Sigmoid colon (tissue), 4 donors: ENCODE results near the gene MAN2A1.

Experiments used
- CTCF ChIP-seq, 4 experiments: fragments of 450-650 bp in 3 of 4; fragments of 200-600 bp in 1 of 4; IDR thresholded peaks; one replicate each; pipeline ENCODE4 v1.5.1; 2016 to 2019; ENCODE audit warnings: antibody characterized with exemption in 4 of 4, mild to moderate bottlenecking in 3 of 4, moderate library complexity in 2 of 4
- EP300 ChIP-seq, 4 donors: sonication (generic); formaldehyde crosslinking; IDR thresholded peaks; one replicate each; pipeline ENCODE4 v1.6.1; 2017; ENCODE audit warnings: antibody characterized with exemption in 4 of 4
- POLR2AphosphoS5 ChIP-seq, 4 donors: sonication (generic); formaldehyde crosslinking; IDR thresholded peaks; one replicate each; pipeline ENCODE4 v1.6.1; 2017; ENCODE audit warnings: antibody characterized with exemption in 4 of 4

GRCh38 chr5:109669991-109670706 is 19.6 kb upstream of the MAN2A1 start:
- TF ChIP-seq CTCF (IDR thresholded peaks at IDR 0.05), result no peak
- TF ChIP-seq POLR2AphosphoS5 (IDR thresholded peaks at IDR 0.05), result no peak
- TF ChIP-seq EP300 (IDR thresholded peaks at IDR 0.05), result no peak
